Astrocyte of the spinal cord (primary cell): ENCODE measurements around the gene LANCL2.

Experiments used
- DNase-seq: peaks from one replicate; pipeline ENCODE4 v3.0.0; 2011; ENCODE audit warnings: low read depth, low spot score
- H3K4me3 ChIP-seq: 2 replicates; pipeline ENCODE4 v1.5.1; 2011; ENCODE audit warnings: low read depth, mild to moderate bottlenecking, low read length, moderate library complexity
- in situ Hi-C: cut with HindIII; loops from 2 replicates; pipeline ENCODE4 v1.10.0; 2017; ENCODE audit warnings: low sequenced_read_pairs
- TF ChIP-seq, protein P1 (sequence below): IDR thresholded peaks from 2 replicates; pipeline ENCODE4 v1.5.1; 2012; ENCODE audit warnings: low read depth, mild to moderate bottlenecking, low read length, inconsistent platforms

Gene LANCL2

DNA sequence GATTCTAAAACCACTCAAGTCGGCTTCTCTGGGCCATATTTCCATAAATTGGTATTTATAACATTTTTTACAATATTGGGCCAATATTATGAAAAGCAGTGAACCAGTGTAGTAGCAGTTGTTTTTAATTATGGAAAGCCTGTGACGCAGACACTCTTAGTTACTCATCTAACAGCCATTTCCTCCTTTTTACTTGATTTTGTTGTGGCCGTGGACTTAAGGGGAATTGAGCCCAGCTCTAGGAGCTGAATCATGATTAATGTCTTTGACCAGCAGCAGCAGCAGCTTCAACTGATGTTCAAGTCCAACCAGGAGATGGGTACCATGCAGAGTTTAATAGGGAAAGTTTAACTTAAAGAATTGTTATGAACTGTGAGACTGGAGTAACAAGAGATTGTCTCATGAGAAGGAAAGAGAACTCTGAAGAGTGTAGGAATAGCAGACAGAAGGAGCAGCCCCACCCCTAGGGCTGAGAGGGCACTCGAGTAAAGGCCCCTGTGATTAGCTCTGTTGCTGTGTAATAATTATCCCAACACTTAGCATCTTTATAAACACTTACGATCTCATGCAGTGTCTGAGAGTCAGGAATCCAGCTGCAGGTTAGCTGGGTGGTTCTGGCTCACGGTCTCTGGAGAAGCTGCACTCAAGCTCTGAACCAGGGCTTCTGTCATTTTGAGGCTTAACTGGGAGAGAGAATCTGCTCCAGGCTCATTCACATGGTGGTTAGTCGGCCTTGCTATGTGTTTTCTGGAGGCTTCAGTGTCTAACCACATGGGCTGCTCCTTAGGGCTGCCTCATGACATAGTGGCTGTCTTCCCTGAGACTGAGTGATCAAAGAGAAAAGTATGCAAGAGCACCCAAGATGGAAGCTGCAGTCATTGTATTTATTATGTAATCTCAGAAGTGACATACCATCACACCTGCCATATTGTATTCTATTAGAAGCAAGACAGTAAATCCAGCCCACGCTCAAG lies 4.6 kb downstream of the LANCL2 start:
- TF ChIP-seq, protein P1, sequence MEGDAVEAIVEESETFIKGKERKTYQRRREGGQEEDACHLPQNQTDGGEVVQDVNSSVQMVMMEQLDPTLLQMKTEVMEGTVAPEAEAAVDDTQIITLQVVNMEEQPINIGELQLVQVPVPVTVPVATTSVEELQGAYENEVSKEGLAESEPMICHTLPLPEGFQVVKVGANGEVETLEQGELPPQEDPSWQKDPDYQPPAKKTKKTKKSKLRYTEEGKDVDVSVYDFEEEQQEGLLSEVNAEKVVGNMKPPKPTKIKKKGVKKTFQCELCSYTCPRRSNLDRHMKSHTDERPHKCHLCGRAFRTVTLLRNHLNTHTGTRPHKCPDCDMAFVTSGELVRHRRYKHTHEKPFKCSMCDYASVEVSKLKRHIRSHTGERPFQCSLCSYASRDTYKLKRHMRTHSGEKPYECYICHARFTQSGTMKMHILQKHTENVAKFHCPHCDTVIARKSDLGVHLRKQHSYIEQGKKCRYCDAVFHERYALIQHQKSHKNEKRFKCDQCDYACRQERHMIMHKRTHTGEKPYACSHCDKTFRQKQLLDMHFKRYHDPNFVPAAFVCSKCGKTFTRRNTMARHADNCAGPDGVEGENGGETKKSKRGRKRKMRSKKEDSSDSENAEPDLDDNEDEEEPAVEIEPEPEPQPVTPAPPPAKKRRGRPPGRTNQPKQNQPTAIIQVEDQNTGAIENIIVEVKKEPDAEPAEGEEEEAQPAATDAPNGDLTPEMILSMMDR: no peak
- H3K4me3 ChIP-seq: no peak overlapping the region

DNA sequence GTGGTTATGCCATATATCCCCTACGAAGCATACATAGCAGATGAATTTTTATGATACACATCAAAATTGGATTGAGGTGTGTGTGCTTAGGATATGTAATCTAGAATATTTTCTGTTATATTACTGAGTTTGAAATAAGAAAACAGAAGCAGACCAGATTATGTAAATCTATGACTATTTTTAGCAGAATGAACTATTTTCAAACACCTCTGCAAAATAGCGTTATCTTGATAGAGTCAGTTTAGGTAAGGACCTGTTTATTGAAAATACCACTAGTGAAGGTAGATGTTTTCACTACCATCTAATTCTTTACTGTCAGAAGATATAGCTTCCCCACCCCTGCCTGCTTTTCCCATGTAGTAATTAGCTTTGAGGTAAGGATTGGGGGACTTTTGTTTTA lies 9.1 kb downstream of the LANCL2 start:
- H3K4me3 ChIP-seq: no peak overlapping the region
- no peak for DNase-seq
- TF ChIP-seq, protein P1: no peak
- in situ Hi-C loops: no loop called here

More for the DNA sequence above, 4.6 kb downstream of the LANCL2 start:
- peak; percentile 89 for DNase-seq
- in situ Hi-C loops: no loop called here

DNA sequence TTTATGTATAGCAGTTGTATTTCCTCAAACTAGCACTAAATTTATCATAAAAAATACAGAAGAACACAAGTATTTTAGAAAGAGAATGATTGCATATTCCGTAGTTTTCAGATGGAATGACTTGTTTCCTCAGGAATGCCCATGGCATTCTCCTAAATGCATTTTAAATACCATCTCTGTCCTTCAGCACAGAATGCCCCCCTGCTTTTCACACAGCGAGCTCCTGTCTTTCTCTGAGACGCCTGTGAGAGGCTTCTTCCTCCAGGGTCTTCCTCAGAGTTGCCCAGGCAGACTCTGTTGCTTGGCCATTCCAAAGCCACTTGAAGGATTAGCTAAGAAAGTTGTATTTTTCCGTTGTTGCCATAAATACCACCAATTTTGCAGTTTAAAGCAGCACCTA lies 10.1 kb downstream of the LANCL2 start:
- DNase-seq: no peak
- no peak overlapping the region for H3K4me3 ChIP-seq
- TF ChIP-seq, protein P1: no peak
- in situ Hi-C loops: no loop called here

DNA sequence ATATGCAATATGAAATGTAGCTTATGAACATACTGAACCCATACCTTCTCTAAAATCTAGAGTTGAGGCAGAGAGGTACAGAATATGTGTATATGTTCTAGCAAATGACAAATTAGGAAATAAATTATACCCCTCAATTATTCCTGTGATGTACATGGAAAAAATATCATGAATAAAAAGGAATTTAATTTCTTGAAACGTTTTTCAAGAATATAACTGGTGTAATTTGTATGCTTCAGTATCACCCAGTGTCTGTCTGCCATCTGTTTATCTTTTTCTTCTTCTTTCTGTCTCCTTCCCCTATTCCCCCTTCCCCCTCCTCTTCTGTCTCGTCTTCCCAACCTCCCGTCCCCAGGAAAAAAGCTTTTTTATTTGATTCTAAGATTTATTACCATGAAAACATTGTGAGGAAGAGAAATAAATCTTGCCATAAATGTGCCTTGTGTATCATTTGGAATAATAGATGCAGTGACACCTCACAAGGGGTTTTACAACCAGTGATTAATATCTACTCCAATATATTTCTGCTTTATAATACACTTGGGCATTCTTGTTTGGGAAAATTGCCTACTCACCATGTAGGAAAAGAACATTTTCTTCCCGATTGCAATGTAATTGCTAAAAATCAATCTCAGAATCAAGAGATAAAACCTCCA lies 12.2 kb downstream of the LANCL2 start:
- DNase-seq: no peak
- TF ChIP-seq, protein P1: no peak
- in situ Hi-C loops: no loop called here
- H3K4me3 ChIP-seq: no peak overlapping the region

DNA sequence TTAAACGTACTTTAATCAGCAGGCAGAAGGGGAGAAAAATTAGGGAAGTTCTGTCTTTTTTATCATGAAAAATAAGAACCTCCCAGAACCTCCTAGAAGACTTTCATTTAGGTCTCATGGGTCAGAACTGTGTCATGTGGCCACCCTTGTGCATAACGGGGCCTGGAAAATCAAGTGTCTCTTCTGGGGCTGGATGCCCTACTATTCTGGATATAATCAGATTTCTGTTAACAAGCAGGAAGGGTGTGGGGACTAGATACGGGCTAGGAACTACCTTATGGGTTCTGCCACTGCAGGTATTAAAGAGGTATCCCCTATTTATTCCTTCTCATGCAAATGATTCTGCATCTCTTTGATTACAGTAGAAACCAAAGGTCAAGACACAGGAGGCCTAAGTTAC lies 14.1 kb downstream of the LANCL2 start:
- DNase-seq: no peak
- H3K4me3 ChIP-seq: no peak overlapping the region
- TF ChIP-seq, protein P1: no peak
- in situ Hi-C loops: no loop called here

DNA sequence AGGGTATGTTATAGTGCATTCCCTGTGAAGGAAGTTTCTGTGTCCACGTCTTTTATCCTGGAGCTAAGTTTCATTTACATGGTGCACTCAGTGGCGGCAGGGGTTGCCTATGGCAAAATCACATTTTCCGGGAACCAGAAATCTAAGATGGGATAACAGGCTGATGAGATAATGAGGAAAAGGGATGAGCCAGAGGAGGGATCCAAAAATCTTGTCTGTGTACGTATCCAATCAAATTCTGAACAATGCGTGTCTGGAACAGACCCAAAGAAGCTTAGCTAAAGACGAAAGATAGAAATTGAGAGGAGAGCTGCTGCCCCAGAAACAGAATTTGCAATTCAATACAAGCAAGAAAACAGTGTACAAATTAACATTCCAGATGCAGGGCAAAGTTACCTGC lies 16.1 kb downstream of the LANCL2 start:
- no peak overlapping the region for H3K4me3 ChIP-seq
- no peak for DNase-seq
- TF ChIP-seq, protein P1: no peak
- in situ Hi-C loops: no loop called here
